Stimulated activated CD4-positive, alpha-beta T cell treated with anti-CD3 and anti-CD28 coated beads, Interleukin-4, amount 100 ng/mL, for 4 hours (primary cell): Measurements from ENCODE around the gene P2RX4.
"Not testable (repeated sequence)": the region's sequence is repeated elsewhere in the genome, so short reads cannot be mapped to it uniquely, and the experiment has no call there.

Experiments used
- DNase-seq, 2 experiments: peaks; one replicate each; pipeline ENCODE4 v3.0.0-alpha.2; 2020

The P2RX4 gene

GRCh38 chr12:121209624-121210572 is at the start of gene P2RX4:
Gene P2RX4, plus strand, starts transcription at chr12:121210129. Its CDS starts 36 bp downstream, at chr12:121210165.
- peak; percentile 83 to 84 for DNase-seq

GRCh38 chr12:121162384-121162783 is 47.5 kb upstream of the P2RX4 start:
- DNase-seq: no peak

GRCh38 chr12:121162985-121163384 is 46.9 kb upstream of the P2RX4 start:
- no peak for DNase-seq

GRCh38 chr12:121164839-121165238 is 45.1 kb upstream of the P2RX4 start:
- DNase-seq: not testable (repeated sequence)

GRCh38 chr12:121165316-121165715 is 44.6 kb upstream of the P2RX4 start:
- DNase-seq: no peak

GRCh38 chr12:121166356-121166755 is 43.6 kb upstream of the P2RX4 start:
- no peak for DNase-seq

GRCh38 chr12:121167232-121167820 is 42.6 kb upstream of the P2RX4 start:
- no peak for DNase-seq

- DNase-seq: no peak
Measured at GRCh38 chr12:121167951-121168350, 42.0 kb upstream of the P2RX4 start.

GRCh38 chr12:121170151-121170550 is 39.8 kb upstream of the P2RX4 start:
- DNase-seq: no peak

- no peak for DNase-seq
Measured at GRCh38 chr12:121170611-121171260, 39.2 kb upstream of the P2RX4 start.

- no peak for DNase-seq
Measured at GRCh38 chr12:121172145-121172544, 37.8 kb upstream of the P2RX4 start.

- DNase-seq: no peak
Measured at GRCh38 chr12:121175383-121176119, 34.4 kb upstream of the P2RX4 start.

- DNase-seq: no peak
Measured at GRCh38 chr12:121176826-121177529, 33.0 kb upstream of the P2RX4 start.

GRCh38 chr12:121181181-121181580 is 28.7 kb upstream of the P2RX4 start:
- no peak for DNase-seq

GRCh38 chr12:121182222-121182893 is 27.6 kb upstream of the P2RX4 start:
- no peak for DNase-seq

GRCh38 chr12:121184425-121184824 is 25.5 kb upstream of the P2RX4 start:
- no peak for DNase-seq

GRCh38 chr12:121184984-121185889 is 24.7 kb upstream of the P2RX4 start:
- no peak for DNase-seq

GRCh38 chr12:121186826-121187225 is 23.1 kb upstream of the P2RX4 start:
- DNase-seq: no peak

GRCh38 chr12:121187501-121187900 is 22.4 kb upstream of the P2RX4 start:
- no peak for DNase-seq

- no peak for DNase-seq
Measured at GRCh38 chr12:121188227-121188626, 21.7 kb upstream of the P2RX4 start.

- DNase-seq: no peak
Measured at GRCh38 chr12:121189131-121189530, 20.8 kb upstream of the P2RX4 start.
